NT2/D1 (cell line): Measurements from ENCODE around the gene CCDC194.

Experiments
- SUZ12 ChIP-seq: IDR thresholded peaks from 2 replicates; pipeline ENCODE4 v1.6.1; 2011; ENCODE audit not compliant: insufficient read length, insufficient read depth; ENCODE audit errors: extremely low read depth
- ZNF274 ChIP-seq: IDR thresholded peaks from 2 replicates; pipeline ENCODE4 v1.6.1; 2011; ENCODE audit warnings: mild to moderate bottlenecking, low read depth, low read length

GRCh38 chr19:17415121-17415520, 21.1 kb upstream of the CCDC194 start:
- no peak for TF ChIP-seq SUZ12
- TF ChIP-seq ZNF274: no peak
